Body of pancreas (tissue), 4 donors: Measurements from ENCODE around the gene BGN.

Experiments
- POLR2A ChIP-seq, 3 donors: fragments of 450-650 bp; IDR thresholded peaks; one replicate each; pipeline ENCODE4 v1.6.1; 2016; ENCODE audit warnings: antibody characterized with exemption in 3 of 3, mild to moderate bottlenecking in 2 of 3
- TF ChIP-seq, protein P1 (sequence below), 7 experiments: fragments of 450-650 bp in 4 of 7; fragments of 200-600 bp in 3 of 7; sonication (generic) in 3 of 7; IDR thresholded peaks; one replicate each; pipeline ENCODE4 v1.5.1; 2016 to 2019; ENCODE audit warnings: antibody characterized with exemption in 7 of 7

DNA sequence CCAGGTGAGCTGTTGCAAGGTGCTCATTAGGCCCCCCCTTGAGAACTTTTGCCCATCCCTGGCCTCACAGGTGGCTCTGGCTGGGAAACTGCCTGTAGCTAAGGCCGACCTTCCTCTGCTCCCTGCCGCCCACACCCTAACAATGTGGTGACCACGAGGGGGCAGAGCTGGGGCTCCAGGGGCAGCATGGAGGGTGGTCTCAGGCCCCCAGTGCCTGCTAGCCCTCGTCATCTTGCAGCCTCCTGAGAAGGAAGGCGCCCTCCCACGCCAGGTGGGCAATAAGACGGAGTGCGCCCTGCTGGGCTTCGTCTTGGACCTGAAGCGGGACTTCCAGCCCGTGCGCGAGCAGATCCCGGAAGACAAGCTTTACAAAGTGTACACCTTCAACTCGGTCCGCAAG lies 55.0 kb downstream of the BGN start:
- TF ChIP-seq, protein P1, sequence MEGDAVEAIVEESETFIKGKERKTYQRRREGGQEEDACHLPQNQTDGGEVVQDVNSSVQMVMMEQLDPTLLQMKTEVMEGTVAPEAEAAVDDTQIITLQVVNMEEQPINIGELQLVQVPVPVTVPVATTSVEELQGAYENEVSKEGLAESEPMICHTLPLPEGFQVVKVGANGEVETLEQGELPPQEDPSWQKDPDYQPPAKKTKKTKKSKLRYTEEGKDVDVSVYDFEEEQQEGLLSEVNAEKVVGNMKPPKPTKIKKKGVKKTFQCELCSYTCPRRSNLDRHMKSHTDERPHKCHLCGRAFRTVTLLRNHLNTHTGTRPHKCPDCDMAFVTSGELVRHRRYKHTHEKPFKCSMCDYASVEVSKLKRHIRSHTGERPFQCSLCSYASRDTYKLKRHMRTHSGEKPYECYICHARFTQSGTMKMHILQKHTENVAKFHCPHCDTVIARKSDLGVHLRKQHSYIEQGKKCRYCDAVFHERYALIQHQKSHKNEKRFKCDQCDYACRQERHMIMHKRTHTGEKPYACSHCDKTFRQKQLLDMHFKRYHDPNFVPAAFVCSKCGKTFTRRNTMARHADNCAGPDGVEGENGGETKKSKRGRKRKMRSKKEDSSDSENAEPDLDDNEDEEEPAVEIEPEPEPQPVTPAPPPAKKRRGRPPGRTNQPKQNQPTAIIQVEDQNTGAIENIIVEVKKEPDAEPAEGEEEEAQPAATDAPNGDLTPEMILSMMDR (IDR thresholded peaks at IDR 0.05) = no peak
- no peak for TF ChIP-seq POLR2A (IDR thresholded peaks at IDR 0.05)
